GM18867 (cell line): ENCODE data around the gene EP300.

Source experiments
- ATAC-seq: cut with Tn5 transposase; IDR thresholded peaks from one replicate; pipeline ENCODE4 v1.9.1; 2021; ENCODE audit warnings: mild to moderate bottlenecking, moderate library complexity; ENCODE audit not compliant: unreplicated experiment

The EP300 gene

DNA sequence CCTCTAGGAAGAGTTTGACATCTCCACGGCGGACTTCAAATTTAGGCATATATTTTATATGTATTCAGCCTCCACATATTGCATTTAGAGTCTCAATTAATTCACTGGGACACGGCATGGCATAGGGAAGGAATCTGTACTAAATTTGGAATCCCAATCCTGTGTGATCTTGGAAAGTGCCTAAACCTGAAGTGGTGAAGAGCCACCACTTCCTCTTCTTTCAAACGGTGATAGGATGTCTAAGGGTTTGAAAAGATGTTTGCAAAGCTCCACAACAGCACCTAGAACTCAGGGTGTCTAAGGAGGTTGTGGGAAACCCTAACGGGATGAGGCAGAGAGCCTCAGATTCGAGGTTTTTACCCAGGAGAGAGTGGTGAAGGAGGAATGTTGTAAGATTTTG lies 111.7 kb downstream of the EP300 start:
- ATAC-seq: no peak

DNA sequence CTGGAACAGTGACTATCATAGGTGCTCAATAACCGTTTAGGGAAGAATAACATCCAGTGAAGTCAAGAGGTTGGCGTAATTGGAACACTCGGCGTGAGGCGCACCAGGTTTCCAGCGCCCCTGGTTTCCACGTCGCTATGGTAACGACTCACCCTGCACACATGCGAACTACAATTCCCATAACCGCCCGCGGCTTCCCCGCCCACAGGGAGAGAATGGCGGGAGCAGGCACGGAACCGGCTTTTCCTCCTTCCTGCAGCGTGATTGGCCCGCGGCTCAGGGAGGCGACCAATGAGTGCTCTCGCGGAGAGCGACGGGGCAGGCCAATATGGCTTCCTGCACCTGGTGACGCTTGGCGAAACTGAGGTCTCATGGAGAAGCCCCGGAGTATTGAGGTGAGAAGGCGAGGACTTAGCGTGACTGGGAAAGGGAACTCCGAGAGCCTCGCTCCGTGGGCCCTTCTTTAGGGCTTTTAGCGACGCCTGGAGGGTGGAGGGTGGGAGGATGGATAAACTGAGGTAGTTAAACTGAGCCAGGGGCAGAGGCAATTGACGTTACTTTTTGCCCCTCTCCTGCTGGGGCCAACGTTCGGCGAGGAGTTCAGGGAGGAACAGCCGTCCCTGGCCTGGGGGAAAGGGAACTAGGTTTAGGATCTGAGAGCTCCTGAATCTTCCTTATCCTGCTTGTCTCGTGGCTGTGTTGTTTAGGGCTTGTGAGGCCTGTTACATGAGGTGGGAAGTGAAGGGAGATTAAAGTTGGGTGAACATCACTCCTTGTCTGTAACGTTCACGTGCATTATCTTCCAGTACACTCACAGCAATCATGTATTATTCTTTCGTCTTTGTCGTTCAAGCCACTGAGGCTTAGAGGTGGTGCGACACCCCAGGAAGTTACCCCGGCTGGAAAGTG lies 112.9 kb downstream of the EP300 start, which contains the start of gene L3MBTL2:
TSS of gene L3MBTL2 (plus strand) at position 321 of the 909 bp plus-strand sequence. CDS start at position 372, 51 bp downstream.
- peak; percentile 96 for ATAC-seq

DNA sequence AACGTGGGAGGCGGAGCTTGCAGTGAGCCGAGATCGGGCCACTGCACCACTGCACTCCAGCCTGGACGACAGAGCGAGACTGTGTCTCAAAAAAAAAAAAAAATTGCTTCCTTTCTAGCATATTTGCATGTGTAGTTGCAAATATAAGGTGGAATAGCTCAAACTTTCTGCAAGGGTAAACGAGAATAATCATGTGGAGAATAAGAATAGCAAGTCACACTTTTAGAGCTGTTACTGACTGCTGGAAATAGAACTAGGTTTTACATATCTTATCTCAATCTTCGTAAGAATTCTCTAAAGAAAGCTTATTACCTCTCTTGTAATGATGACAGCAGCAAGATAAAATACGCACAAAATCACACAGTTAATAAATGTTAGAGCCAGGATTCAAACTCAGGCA lies 114.3 kb downstream of the EP300 start:
- no peak for ATAC-seq

DNA sequence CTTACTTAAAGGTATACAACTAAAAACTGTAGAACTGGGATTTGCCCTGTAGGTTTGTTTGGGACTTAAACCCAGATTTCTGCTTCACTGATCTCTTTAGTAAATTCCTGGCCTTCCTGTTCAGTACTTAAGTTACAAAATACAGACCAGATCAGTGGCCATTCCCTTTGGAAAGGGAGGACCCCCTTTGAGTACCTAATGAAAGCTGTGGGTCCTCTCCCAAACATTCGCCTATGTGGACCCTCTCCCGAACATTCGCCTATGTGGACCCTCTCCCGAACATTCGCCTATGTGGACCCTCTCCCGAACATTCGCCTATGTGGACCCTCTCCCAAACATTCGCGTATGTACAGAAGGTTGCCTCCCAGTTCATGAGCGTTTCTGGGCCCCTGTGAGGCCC lies 123.0 kb downstream of the EP300 start:
- no peak for ATAC-seq

DNA sequence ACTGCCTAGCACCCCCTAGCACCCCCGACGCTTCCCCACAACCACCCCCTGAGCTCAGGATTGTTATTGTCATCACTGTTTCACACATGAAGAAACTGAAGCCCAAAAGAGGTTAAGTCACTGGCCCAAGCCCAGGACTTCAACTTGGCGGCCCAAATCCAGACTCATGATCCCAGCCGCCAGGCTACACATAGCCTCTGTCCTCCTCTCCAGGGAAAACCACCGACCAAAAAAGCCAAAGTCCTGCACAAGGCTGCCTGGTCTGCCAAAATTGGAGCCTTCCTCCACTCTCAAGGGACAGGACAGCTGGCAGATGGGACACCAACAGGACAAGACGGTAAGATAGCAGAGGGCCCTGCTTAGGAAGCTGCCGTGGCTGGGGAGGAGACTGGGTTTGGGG lies 123.5 kb downstream of the EP300 start:
- ATAC-seq: no peak

DNA sequence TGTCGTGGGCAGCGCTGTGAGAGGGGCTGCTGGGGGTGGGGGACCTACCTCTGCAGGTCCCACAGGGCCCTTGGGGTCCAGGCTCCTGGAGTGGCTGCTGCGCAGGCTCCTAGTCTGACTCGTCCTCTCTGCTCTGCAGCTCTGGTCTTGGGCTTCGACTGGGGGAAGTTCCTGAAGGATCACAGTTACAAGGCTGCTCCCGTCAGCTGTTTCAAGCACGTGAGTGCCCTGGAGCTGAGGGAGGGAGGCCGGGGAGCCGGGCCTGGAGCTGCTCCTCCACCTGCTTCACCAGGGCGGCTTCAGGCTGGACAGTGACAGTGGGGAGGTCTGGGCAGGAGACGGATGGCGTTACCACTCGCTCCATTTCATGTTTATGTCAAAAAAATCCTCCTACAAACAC lies 124.6 kb downstream of the EP300 start:
- ATAC-seq: no peak

DNA sequence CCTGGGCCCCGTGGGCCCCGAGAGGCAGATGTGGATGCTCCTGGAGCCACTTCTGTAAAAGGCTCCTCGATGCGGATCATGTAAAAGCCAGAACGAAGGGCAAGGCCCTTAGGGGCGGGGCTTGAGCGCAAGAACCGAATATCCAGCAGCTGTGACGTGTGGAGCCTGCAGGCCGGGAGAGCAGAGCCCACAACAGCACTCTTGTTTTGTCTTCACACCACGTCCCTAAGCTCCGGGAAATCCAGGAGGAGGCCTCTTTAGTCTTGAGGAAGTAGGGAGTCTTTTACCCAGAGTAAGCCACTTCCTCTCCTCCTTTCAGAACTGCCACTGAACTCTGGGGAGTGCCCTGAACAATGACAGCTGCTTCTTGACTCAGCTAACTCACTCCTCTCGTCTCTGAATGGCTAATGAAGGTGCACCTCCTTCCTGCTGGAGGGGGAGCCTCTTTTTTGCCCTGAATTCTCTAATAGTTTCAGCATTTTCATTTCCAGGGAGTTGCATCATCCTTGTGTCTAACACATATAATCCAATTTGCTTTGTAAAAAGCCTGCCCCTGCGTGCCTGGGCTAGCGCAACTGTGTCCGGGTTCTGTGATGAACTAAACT lies 125.3 kb downstream of the EP300 start:
- ATAC-seq: no peak

DNA sequence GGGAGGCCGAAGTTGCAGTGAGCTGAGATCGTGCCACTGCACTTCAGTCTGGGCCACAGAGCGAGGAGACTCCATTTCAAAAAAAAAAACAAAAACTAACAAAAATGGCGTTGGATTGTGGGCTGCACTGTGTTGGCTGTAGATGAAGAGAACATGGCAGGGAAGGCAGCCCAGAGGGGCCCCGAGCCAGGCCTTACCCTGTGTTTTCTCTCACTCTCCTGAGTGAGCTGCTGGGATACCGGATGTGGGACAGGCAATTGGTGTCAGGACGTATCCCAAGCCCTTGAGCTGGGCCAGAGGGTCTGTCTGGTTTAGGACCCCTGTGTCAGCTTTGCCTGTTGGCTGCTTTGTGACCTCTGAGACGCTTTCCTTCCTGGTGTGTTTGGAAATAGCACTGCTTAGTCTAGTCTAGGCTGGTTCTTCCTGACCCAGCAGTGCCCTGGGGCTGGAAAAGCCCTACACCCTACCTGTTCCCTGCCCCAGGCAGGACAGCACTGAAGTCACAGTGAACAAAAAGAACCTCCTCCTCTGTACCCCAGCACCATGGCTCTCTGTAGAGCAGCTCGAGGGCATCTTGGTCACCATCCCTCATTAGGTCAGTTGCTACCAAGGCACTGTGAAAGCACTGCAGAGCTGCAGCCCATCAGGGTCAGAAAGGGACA lies 130.6 kb downstream of the EP300 start:
- no peak for ATAC-seq

DNA sequence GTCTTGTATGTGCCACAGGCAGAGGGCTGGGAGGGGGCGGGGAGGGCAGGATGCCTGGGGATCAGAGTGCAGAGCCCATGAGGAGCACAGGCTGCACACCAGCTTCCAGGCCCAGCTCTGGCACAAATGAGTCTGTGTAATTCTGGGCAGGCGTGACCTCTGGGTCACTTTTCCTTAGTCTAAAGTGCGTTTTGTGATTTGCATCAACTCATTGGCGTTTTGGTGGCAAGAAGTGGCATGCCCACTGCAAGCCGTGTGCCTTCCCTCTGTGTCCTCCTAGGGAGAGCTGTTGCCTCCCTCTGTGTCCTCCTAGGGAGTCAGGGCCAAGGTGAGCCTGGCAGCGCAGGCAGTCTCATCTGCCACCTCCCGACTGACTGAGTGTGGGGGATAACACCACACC lies 131.1 kb downstream of the EP300 start:
- no peak for ATAC-seq

DNA sequence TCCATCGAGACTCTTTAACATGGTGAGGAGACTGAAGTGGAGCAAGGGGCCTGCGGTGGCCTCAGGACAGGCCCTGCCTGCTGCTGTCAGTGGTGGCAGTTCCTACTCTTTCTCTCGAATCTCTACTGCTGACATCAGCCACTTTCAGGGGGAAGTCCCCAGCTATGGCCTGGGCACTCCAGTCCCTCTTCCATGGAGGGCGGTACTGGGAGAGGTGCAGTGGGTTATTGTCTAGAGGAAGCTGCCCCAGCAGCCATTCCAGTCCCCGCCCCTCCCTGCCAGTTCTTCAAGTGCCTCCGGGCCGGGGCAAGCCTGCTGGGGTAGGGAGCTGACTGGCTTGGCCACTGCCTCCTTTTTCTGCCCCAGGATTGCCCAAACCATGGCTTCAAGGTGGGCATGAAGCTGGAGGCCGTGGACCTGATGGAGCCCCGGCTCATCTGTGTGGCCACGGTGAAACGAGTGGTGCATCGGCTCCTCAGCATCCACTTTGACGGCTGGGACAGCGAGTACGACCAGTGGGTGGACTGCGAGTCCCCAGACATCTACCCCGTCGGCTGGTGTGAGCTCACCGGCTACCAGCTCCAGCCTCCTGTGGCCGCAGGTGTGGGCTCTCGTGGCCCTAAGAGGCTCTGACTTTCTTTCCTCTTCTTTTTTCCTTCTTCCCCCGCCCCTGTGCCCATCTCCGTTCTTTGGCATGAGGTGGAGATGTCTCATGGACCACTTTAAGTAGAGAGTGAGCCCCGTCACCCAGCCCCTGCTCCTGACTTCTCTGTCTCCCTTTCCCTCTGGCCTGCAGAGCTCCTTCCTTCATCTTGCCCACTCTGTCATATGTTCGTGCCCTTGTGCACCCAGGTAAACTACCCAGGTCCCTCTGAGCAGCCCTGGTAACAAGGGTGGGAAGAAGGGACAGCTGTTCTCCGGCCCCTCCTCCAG lies 134.6 kb downstream of the EP300 start:
- ATAC-seq: no peak

DNA sequence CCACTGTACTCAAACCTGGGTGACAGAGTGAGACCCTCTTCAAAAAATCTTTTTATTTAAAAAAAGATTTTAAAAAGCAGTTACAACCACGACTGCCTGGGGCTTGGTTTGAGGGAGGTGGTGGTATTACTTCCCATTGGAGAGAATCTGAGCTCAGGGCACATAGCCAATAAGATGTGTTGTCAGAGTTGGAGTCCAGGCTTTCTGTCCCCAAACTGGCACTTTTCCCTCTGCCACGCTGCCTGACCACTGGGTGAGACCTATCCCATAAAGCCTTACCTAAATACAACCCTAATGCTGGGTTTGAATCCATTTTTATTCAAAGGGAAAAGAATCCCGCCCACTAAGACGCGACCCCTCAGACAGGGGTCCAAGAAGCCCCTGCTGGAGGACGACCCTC lies 136.8 kb downstream of the EP300 start:
- no peak for ATAC-seq
